ENCODE data around the gene SUSD6. TPM values are rescaled to one million over a fixed set of nuclear protein-coding genes. Genes with fewer than 3 reads are reported as not detected.

The SUSD6 gene
- polyA plus RNA-seq, 1 of the 3 experiments (the other 2 are of a cell fraction): 8.5 TPM

- H4K20me1 ChIP-seq (ENCODE audit: insufficient read depth): no peaks in the 10 kb centered on the region
- no peaks in the 10 kb centered on the region for H3K79me2 ChIP-seq (ENCODE audit: insufficient read depth)
- DNase-seq: no peak
- no peak overlapping the region for H3K4me2 ChIP-seq
- ChIA-PET POLR2A (no interaction called here), CTCF (interaction anchor here (1.7 to 15.9 kb wide), 5 partner anchors 11 to 26 kb away, joined by 6 to 178 read pairs (median 16); partner anchors contain the start of gene CCDC177)
- H2AFZ ChIP-seq (ENCODE audit: low read depth): no peak overlapping the region
- no peaks in the 10 kb centered on the region for H3K36me3 ChIP-seq (replicated peaks in 1 of 2; ENCODE audit: control insufficient read depth in 1 of 2, insufficient read depth in 2 of 2, low read length in 1 of 2)
- H3F3A ChIP-seq (replicated peaks; ENCODE audit: insufficient read depth): no peaks in the 10 kb centered on the region
- H3K9ac ChIP-seq: no peak overlapping the region
- no peak overlapping the region for H3K4me3 ChIP-seq (ENCODE audit: low read depth in 2 of 2, low read length in 1 of 2)
- H3K9me2 ChIP-seq: no peaks in the 10 kb centered on the region
- no peak overlapping the region for H3K27ac ChIP-seq (ENCODE audit: low read depth in 2 of 2, low read length in 1 of 2)
- peaks cover 37% of the 10 kb centered on the region; the same call in 1 of the 2 replicates for H3K27me3 ChIP-seq (ENCODE audit: insufficient read depth)
- H3K4me1 ChIP-seq (ENCODE audit: control insufficient read depth in 1 of 2, insufficient read depth in 2 of 2, low read depth in 1 of 2, low read length in 1 of 2): peaks cover 0 to 12% of the 10 kb centered on the region in 2 experiments; a peak in 1 of 4 replicates
- TF ChIP-seq RAD21 (IDR thresholded peaks at IDR 0.05; ENCODE audit: low read length) (no peak), TCF12 (IDR thresholded peaks at IDR 0.05) (no peak), RCOR1 (IDR thresholded peaks at IDR 0.05; ENCODE audit: low read length) (no peak), GATA2 (CRISPR knock-in tag; IDR thresholded peaks at IDR 0.05) (no peak), USF2 (IDR thresholded peaks at IDR 0.05; ENCODE audit: borderline replicate concordance, low read depth, low read length) (no peak), CTCF (IDR thresholded peaks at IDR 0.05) (no peak), GABPA (IDR thresholded peaks at IDR 0.05; ENCODE audit: low read depth) (no peak), FOXM1 (IDR thresholded peaks at IDR 0.05; ENCODE audit: low read depth) (no peak), EZH2phosphoT487 (IDR thresholded peaks at IDR 0.05; ENCODE audit: borderline replicate concordance, low read depth) (no peak), ZBTB33 (IDR thresholded peaks at IDR 0.05; ENCODE audit: borderline replicate concordance, low read depth) (no peak), RXRA (IDR thresholded peaks at IDR 0.05; ENCODE audit: borderline replicate concordance, low read depth) (no peak), EP300 (IDR thresholded peaks at IDR 0.05; ENCODE audit: borderline replicate concordance in 1 of 2, low read depth in 1 of 2, low read length in 1 of 2) (no peak), FOSL2 (IDR thresholded peaks at IDR 0.05; ENCODE audit: borderline replicate concordance, low read depth) (no peak), REST (IDR thresholded peaks at IDR 0.05; ENCODE audit: low read depth, low read length) (no peak), YY1 (IDR thresholded peaks at IDR 0.05; ENCODE audit: low read depth) (no peak)
- no peaks in the 10 kb centered on the region for H3K9me3 ChIP-seq
Measured at GRCh38 chr14:69561893-69562292, 49.5 kb upstream of the SUSD6 start.
